Measurements from ENCODE around the gene ATG9A. TPM values are rescaled to one million over a fixed set of nuclear protein-coding genes. Genes with fewer than 3 reads are reported as not detected.
"Not testable (repeated sequence)": the region's sequence is repeated elsewhere in the genome, so short reads cannot be mapped to it uniquely, and the experiment has no call there.

ATG9A gene, protein sequence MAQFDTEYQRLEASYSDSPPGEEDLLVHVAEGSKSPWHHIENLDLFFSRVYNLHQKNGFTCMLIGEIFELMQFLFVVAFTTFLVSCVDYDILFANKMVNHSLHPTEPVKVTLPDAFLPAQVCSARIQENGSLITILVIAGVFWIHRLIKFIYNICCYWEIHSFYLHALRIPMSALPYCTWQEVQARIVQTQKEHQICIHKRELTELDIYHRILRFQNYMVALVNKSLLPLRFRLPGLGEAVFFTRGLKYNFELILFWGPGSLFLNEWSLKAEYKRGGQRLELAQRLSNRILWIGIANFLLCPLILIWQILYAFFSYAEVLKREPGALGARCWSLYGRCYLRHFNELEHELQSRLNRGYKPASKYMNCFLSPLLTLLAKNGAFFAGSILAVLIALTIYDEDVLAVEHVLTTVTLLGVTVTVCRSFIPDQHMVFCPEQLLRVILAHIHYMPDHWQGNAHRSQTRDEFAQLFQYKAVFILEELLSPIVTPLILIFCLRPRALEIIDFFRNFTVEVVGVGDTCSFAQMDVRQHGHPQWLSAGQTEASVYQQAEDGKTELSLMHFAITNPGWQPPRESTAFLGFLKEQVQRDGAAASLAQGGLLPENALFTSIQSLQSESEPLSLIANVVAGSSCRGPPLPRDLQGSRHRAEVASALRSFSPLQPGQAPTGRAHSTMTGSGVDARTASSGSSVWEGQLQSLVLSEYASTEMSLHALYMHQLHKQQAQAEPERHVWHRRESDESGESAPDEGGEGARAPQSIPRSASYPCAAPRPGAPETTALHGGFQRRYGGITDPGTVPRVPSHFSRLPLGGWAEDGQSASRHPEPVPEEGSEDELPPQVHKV
- total RNA-seq, result 79.4 TPM
- long read RNA-seq, full-length matches to known transcripts, result 52 of 98 reads
- long read RNA-seq, partial matches to known transcripts, result 26 of 98 reads
- long read RNA-seq, other reads (novel, unspliced or antisense), result 20 of 98 reads

DNA sequence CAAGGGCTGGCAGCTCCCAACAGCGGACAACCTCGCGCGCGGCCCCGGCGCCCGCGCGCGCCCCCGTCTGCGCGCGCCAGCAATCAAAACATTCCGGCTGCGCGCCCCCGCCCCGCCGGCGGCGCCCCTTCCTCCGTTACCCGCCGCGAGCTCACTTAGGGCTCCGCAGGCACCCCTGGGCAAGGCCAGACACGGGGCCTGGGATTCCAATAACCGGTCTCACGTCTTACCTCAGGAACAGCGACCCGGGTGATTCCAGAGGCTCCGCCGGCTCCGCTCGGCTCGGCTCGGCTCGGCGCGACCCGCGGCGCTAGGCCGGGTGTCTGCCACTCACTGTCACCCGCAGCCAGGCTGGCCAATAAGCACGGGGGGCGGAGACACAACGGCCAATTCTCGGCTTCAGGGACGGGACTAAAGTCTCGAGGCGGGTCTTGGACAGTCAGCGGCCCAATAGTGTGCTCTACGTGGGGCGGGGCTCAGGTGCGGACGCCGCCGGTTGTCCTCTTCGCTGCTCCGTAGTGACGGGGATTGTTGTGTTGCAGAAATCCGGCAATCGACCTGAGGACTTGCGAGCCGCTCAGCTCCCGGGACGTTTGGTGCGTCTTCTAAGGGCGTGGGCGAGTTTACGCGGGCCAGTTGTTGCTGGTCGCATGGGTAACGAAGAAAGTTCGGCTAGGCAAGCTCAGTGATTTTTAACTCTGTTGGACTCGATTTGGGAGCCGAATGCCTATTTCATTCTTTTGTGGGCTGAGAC, at the start of gene ATG9A, which contains the start of gene ANKZF1:
TSS of gene ATG9A (minus strand) at position 332 of the 754 bp plus-strand sequence. CDS start 1,612 bp downstream, outside the sequence.
TSS of gene ANKZF1 (plus strand) at position 502 of the 754 bp plus-strand sequence. CDS start 452 bp downstream, outside the sequence.
- intact Hi-C loops (cut with DNase I), result loop anchor here (2.0 to 5.0 kb wide), 2 partner anchors 23 to 48 kb away; partner anchors contain the start of genes DNAJB2 and ZFAND2B
- peak; percentile 99 for ATAC-seq
- DNase-seq (ENCODE audit: missing footprints), result peak; percentile 99

GRCh38 chr2:219278655-219279150, 49.3 kb upstream of the ATG9A start:
- intact Hi-C loops (cut with DNase I), result loop anchor here (1.0 to 5.0 kb wide), 5 partner anchors 16 to 109 kb away; partner anchors contain the start of genes ANKZF1, ATG9A, CNPPD1 and DNPEP
- no peak for DNase-seq (ENCODE audit: missing footprints)
- ATAC-seq, result no peak

- peak; percentile 15 for ATAC-seq
- peak; percentile 91 for DNase-seq (ENCODE audit: missing footprints)
- intact Hi-C loops (cut with DNase I), result loop anchor here (2.0 to 5.0 kb wide), 4 partner anchors 23 to 109 kb away; partner anchors contain the start of genes ANKZF1, ATG9A, CNPPD1 and DNPEP
Observed at GRCh38 chr2:219277703-219278654, 48.5 kb upstream of the ATG9A start.

GRCh38 chr2:219274361-219274921, 45.0 kb upstream of the ATG9A start:
- ATAC-seq (no peak), DNase-seq (ENCODE audit: missing footprints) (no peak)
- intact Hi-C loops (cut with DNase I), result no loop called here

DNA sequence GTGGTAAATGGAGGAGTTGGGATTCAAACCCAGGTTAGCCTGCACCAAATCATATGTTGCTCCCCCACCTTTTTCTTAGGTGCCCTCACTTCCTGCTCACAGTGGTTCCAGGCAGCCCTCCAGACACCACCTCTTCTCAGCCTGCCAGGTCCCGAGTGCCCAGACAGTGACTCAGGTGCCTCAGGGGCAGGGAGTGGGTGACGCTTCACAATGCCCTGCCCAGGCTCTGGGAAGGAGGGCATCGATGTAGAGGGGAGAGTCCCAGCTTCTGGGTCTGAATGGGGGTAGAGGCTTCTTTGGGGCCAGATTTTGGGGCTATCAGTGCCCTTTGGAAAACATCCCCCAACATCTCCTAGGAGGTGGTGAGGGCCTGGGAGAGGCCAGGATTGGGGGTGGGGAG, 44.5 kb upstream of the ATG9A start:
- no peak for DNase-seq (ENCODE audit: missing footprints)
- intact Hi-C loops (cut with DNase I), result no loop called here
- no peak for ATAC-seq

GRCh38 chr2:219272995-219273394, 43.6 kb upstream of the ATG9A start:
- DNase-seq (ENCODE audit: missing footprints) (no peak), ATAC-seq (no peak)
- intact Hi-C loops (cut with DNase I), result no loop called here

DNA sequence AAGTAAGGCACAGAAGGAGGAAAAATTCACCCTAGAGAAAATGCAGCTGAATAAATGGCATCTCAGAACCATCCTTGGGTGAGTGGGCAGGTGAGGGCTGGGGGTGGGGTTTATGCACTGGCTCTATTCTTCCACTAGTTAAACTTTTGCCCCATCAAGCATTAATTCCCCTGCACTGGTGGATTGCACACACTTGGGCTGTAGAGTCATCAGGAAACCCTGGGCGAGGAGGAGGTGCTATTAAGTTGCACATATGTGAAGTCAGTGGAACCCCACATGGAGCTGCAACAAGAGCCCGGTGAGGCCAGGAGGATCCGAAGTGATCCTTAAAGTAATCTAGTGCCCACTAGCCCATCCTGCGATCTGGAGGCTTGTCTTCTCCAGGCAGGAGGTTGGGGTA, 42.9 kb upstream of the ATG9A start:
- DNase-seq (ENCODE audit: missing footprints) (no peak), ATAC-seq (no peak)
- intact Hi-C loops (cut with DNase I), result no loop called here

GRCh38 chr2:219271021-219271420, 41.6 kb upstream of the ATG9A start:
- no peak for ATAC-seq
- intact Hi-C loops (cut with DNase I), result no loop called here
- DNase-seq (ENCODE audit: missing footprints), result no peak

- DNase-seq (ENCODE audit: missing footprints) (no peak), ATAC-seq (no peak)
- intact Hi-C loops (cut with DNase I), result no loop called here
Observed at GRCh38 chr2:219270055-219270372, 40.6 kb upstream of the ATG9A start.

DNA sequence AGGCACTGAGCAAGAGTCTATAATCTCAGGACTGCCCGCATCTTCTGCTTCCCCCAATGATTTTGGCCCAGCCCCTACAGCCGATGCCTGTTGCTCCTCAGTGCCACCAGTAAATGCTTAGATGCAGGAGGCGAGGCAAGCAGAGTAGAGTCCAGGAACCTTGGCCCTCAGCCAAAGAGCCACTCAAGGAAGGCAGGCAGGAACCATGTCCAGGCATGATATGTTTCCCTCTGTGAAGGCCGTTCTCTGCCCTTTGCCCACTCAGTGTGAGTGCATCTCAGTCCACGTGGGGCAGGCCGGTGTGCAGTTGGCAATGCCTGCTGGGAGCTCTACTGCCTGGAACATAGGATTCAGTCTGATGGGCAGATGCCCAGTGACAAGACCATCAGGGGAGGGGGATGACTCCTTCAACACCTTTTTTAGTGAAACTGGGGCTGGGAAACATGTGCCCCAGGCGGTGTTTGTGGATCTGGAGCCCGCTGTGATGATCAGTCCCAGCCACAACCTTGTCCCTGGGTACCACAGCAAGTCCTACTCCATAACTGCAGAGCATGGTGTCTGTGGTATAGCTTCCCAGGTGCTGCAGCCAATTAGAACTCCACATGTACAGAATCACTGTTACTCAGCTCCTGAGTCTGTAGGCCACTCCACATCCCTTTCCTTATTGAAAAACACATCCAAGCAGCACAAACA, 40.1 kb upstream of the ATG9A start:
- peak; percentile 49 for ATAC-seq
- DNase-seq (ENCODE audit: missing footprints), result no peak
- intact Hi-C loops (cut with DNase I), result no loop called here

- ATAC-seq (no peak), DNase-seq (ENCODE audit: missing footprints) (no peak)
- intact Hi-C loops (cut with DNase I), result no loop called here
Observed at GRCh38 chr2:219268294-219268693, 38.9 kb upstream of the ATG9A start.

- DNase-seq (ENCODE audit: missing footprints) (no peak), ATAC-seq (no peak)
- intact Hi-C loops (cut with DNase I), result no loop called here
Observed at GRCh38 chr2:219266886-219267285, 37.5 kb upstream of the ATG9A start.

DNA sequence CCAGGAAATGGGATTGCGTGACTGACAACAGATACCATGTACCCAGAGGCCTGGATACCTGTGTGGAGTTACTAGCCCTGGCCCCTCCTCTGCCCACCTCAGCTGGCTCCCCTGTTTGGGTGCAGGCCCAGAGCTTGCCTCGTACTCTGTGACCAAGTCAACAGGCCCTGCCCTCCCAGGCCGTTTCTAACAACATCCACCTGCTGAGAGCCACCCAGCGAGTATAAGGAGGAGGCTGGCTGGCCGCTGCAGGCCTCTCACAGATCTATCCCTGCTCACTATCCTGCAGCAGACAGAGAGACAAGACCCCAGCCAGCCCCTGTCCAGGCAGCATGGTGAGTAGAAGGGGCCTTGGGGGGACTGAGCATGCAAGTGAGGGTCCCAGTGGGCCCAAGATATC, 36.8 kb upstream of the ATG9A start:
- no peak for ATAC-seq
- intact Hi-C loops (cut with DNase I), result no loop called here

GRCh38 chr2:219261024-219261855, 31.8 kb upstream of the ATG9A start:
- intact Hi-C loops (cut with DNase I), result no loop called here

More for the DNA sequence above, 36.8 kb upstream of the ATG9A start:
- DNase-seq (ENCODE audit: missing footprints), result no peak

DNA sequence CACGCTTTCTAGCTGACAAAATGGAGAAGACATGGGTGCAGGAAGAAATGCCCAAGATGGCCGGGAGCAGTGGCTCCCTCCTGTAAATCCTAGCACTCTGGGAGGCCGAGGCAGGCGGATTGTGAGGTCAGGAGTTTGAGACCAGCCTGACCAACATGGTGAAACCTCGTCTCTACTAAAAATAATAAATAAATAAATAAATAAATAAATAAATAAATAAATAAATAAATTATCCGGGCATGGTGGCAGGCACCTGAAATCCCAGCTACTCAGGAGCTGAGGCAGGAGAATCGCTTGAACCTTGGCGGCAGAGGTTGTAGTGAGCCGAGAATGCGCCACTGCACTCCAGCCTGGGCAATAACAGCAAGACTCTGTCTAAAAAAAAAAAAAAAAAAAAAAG, 29.5 kb upstream of the ATG9A start:
- intact Hi-C loops (cut with DNase I); ATAC-seq: not testable (repeated sequence)

More at GRCh38 chr2:219261024-219261855, 31.8 kb upstream of the ATG9A start:
- DNase-seq (ENCODE audit: missing footprints), result no peak
- no peak for ATAC-seq

More for the DNA sequence above, 29.5 kb upstream of the ATG9A start:
- DNase-seq (ENCODE audit: missing footprints), result not testable (repeated sequence)

All from Right ventricle myocardium inferior (tissue), 1 donor.